H1 (cell line): ENCODE data around the gene TFPI2. TPM values are rescaled to one million over a fixed set of nuclear protein-coding genes. Genes with fewer than 3 reads are reported as not detected.
"Not testable (repeated sequence)": the region's sequence is repeated elsewhere in the genome, so short reads cannot be mapped to it uniquely, and the experiment has no call there.

ENCODE experiments used
- CTCF ChIA-PET: fragments of 300-600 bp; sonication (Branson Sonifier 250); formaldehyde crosslinking; loops from one replicate; lab custom pipeline; 2021; ENCODE audit not compliant: partially characterized antibody; lab: Charles Lee
- POLR2A ChIA-PET: fragments of 300-600 bp; sonication (Branson Sonifier 250); formaldehyde crosslinking; loops from one replicate; lab custom pipeline; 2021; ENCODE audit warnings: inconsistent platforms; ENCODE audit not compliant: partially characterized antibody; lab: Charles Lee
- DNase-seq, 2 experiments: peaks; one replicate each; pipeline versions ENCODE4 v3.0.0 to v3.0.0-alpha.2; 2010 to 2022; ENCODE audit warnings: low spot score in 2 of 2, low read depth in 1 of 2, mixed read lengths in 1 of 2
- FAIRE-seq: peaks from 2 replicates; lab custom pipeline; 2011; peaks lifted over from hg19 to GRCh38; lab: Jason Lieb, UNC
- H2AFZ ChIP-seq: 2 replicates; pipeline ENCODE4 v1.8.1; 2012; ENCODE audit warnings: low read length, inconsistent platforms
- H2AK5ac ChIP-seq: 2 replicates; pipeline ENCODE4 v1.6.1; 2013; ENCODE audit warnings: low read depth, low read length
- H2BK120ac ChIP-seq: replicated peaks from 2 replicates; pipeline ENCODE3; 2013; ENCODE audit warnings: low read depth, low read length, inconsistent platforms
- H2BK12ac ChIP-seq: 2 replicates; pipeline ENCODE4 v1.6.1; 2013; ENCODE audit warnings: low read depth, low read length
- H2BK15ac ChIP-seq: 2 replicates; pipeline ENCODE4 v1.6.1; 2013; ENCODE audit warnings: low read length
- H2BK20ac ChIP-seq: 2 replicates; pipeline ENCODE4 v1.6.1; 2013; ENCODE audit warnings: low read length
- H2BK5ac ChIP-seq: 2 replicates; pipeline ENCODE4 v1.6.1; 2013; ENCODE audit warnings: low read depth, low read length
- H3K14ac ChIP-seq: 2 replicates; pipeline ENCODE4 v1.6.1; 2013; ENCODE audit warnings: inconsistent platforms; ENCODE audit not compliant: insufficient read length
- H3K18ac ChIP-seq: 2 replicates; pipeline ENCODE4 v1.6.1; 2013; ENCODE audit warnings: low read length; ENCODE audit errors: extremely low read depth
- H3K23ac ChIP-seq: 2 replicates; pipeline ENCODE4 v1.6.1; 2013; ENCODE audit warnings: inconsistent platforms; ENCODE audit not compliant: insufficient read length
- H3K23me2 ChIP-seq: 2 replicates; pipeline ENCODE4 v1.6.1; 2013; ENCODE audit warnings: low read depth, low read length
- H3K27ac ChIP-seq: 2 replicates; pipeline ENCODE4 v1.6.1; 2011; ENCODE audit warnings: low read depth, low read length, inconsistent platforms
- H3K27me3 ChIP-seq, 4 experiments: replicated peaks in 1 of 4; 1 replicate in 1 of 4; 2 replicates in 3 of 4; pipeline versions ENCODE4 v1.6.1 to v1.8.1; 2011 to 2013; ENCODE audit warnings: low read length in 3 of 4, mild to moderate bottlenecking in 3 of 4, inconsistent platforms in 2 of 4, mixed read lengths in 2 of 4, moderate library complexity in 1 of 4; ENCODE audit not compliant: control insufficient read depth in 3 of 4, insufficient read depth in 3 of 4; ENCODE audit errors: extremely low read depth in 1 of 4
- H3K36me3 ChIP-seq, 4 experiments: 2 replicates each; pipeline versions ENCODE4 v1.6.1 to v1.8.1; 2011 to 2013; ENCODE audit warnings: mild to moderate bottlenecking in 4 of 4, low read length in 3 of 4, moderate library complexity in 2 of 4, control low read depth in 1 of 4, inconsistent platforms in 1 of 4; ENCODE audit not compliant: insufficient read depth in 4 of 4, control insufficient read depth in 2 of 4
- H3K4ac ChIP-seq: replicated peaks from 2 replicates; pipeline ENCODE3; 2013; ENCODE audit warnings: low read length, low read depth, mixed read lengths, inconsistent platforms; ENCODE audit not compliant: insufficient read length
- H3K4me1 ChIP-seq, 4 experiments: replicated peaks in 1 of 4; 1 replicate in 1 of 4; 2 replicates in 3 of 4; pipeline versions ENCODE4 v1.6.1 to v1.8.1; 2011 to 2013; ENCODE audit warnings: low read length in 3 of 4, inconsistent platforms in 2 of 4, mixed read lengths in 1 of 4; ENCODE audit not compliant: insufficient read depth in 4 of 4, control insufficient read depth in 3 of 4
- H3K4me2 ChIP-seq, 2 experiments: 2 replicates each; pipeline versions ENCODE4 v1.6.1 to v1.8.1; 2011 to 2013; ENCODE audit warnings: low read depth in 2 of 2, low read length in 2 of 2, control low read depth in 1 of 2, inconsistent platforms in 1 of 2, mild to moderate bottlenecking in 1 of 2; ENCODE audit not compliant: insufficient read depth in 1 of 2
- H3K4me3 ChIP-seq, 4 experiments: fragments of 200-600, 300-600 bp in 1 of 4; sonication (generic), shearing (Covaris generic), sonication (Bioruptor Twin) in 1 of 4; 2 replicates each; pipeline versions ENCODE4 v1.5.1 to v1.8.1; 2011 to 2016; ENCODE audit warnings: low read length in 4 of 4, low read depth in 3 of 4, control low read depth in 2 of 4, inconsistent platforms in 2 of 4, mild to moderate bottlenecking in 2 of 4, mixed read lengths in 1 of 4, moderate library complexity in 1 of 4; ENCODE audit not compliant: insufficient read depth in 2 of 4; ENCODE audit errors: extremely low read depth in 1 of 4
- H3K56ac ChIP-seq: replicated peaks from 2 replicates; pipeline ENCODE3; 2013; ENCODE audit warnings: low read depth, mild to moderate bottlenecking, mixed read lengths, low read length, inconsistent platforms; ENCODE audit not compliant: insufficient read length
- H3K79me1 ChIP-seq: 2 replicates; pipeline ENCODE4 v1.6.1; 2013; ENCODE audit warnings: low read depth, low read length, control low read depth
- H3K79me2 ChIP-seq, 2 experiments: 2 replicates each; pipeline versions ENCODE4 v1.6.1 to v1.8.1; 2012 to 2013; ENCODE audit warnings: low read length in 2 of 2, mild to moderate bottlenecking in 2 of 2, inconsistent platforms in 1 of 2; ENCODE audit not compliant: insufficient read depth in 2 of 2, control insufficient read depth in 1 of 2
- H3K9ac ChIP-seq, 4 experiments: replicated peaks in 1 of 4; 1 replicate in 1 of 4; 2 replicates in 3 of 4; pipeline versions ENCODE4 v1.6.1 to v1.8.1; 2011 to 2013; ENCODE audit warnings: low read depth in 3 of 4, low read length in 3 of 4, control low read depth in 2 of 4, mild to moderate bottlenecking in 2 of 4, moderate library complexity in 2 of 4, inconsistent platforms in 1 of 4; ENCODE audit errors: extremely low read depth in 1 of 4
- H3K9me3 ChIP-seq, 2 experiments: 2 replicates each; pipeline versions ENCODE4 v1.6.1 to v1.8.1; 2012 to 2013; ENCODE audit warnings: mild to moderate bottlenecking in 2 of 2, moderate library complexity in 2 of 2, control low read depth in 1 of 2, inconsistent platforms in 1 of 2, low read depth in 1 of 2, low read length in 1 of 2, mixed read lengths in 1 of 2; ENCODE audit not compliant: insufficient read depth in 2 of 2
- H4K20me1 ChIP-seq, 2 experiments: replicated peaks in 1 of 2; 2 replicates each; pipeline versions ENCODE3 to v1.8.1; 2011 to 2013; ENCODE audit warnings: inconsistent platforms in 2 of 2, low read length in 2 of 2, mild to moderate bottlenecking in 1 of 2; ENCODE audit not compliant: insufficient read depth in 2 of 2, control insufficient read depth in 1 of 2
- H4K5ac ChIP-seq: 2 replicates; pipeline ENCODE4 v1.6.1; 2013; ENCODE audit warnings: low read length, low read depth, mixed read lengths, inconsistent platforms; ENCODE audit not compliant: insufficient read length
- H4K8ac ChIP-seq: 2 replicates; pipeline ENCODE4 v1.8.0; 2013; ENCODE audit warnings: mild to moderate bottlenecking, moderate library complexity, low read length, inconsistent platforms; ENCODE audit not compliant: insufficient read depth; ENCODE audit errors: extremely low read depth
- H4K91ac ChIP-seq: replicated peaks from 2 replicates; pipeline ENCODE3; 2013; ENCODE audit warnings: low read length, mixed read lengths, inconsistent platforms; ENCODE audit not compliant: insufficient read length
- WGBS, 2 experiments: shearing (Covaris generic) in 1 of 2; methylation state at CpG; one replicate each; pipeline versions ENCODE4 v1.1.6 to v1.1.7; 2013 to 2015; ENCODE audit warnings: low lambda C conversion rate in 2 of 2, mixed read lengths in 2 of 2, inconsistent platforms in 1 of 2, low coverage in 1 of 2, missing lambda C conversion rate in 1 of 2; ENCODE audit not compliant: insufficient replicate concordance in 2 of 2, insufficient coverage in 1 of 2, insufficient read length in 1 of 2; ENCODE audit errors: extremely low coverage in 1 of 2, missing lambda C conversion rate in 1 of 2; 5-methylcytosine and 5-hydroxymethylcytosine counted together
- polyA plus RNA-seq, 7 experiments: library from polyadenylated mRNA; depleted of rRNA in 3 of 7; stranded (reverse) in 5 of 7; unstranded in 2 of 7; fragments of >200 nt in 5 of 7; fragments of 200-250 nt in 2 of 7; gene quantifications; 1 replicate in 5 of 7; 2 replicates in 1 of 7; 4 replicates in 1 of 7; pipeline versions ENCODE4 v1.2.1 to v1.2.3, GENCODE V29; 2011 to 2013; ENCODE audit warnings: missing spikeins in 2 of 7, mixed read lengths in 2 of 7
- total RNA-seq: library from RNA; stranded (reverse); fragmentation: NEBNext Ultra II Directional; extraction: Animal tissue kit (Norgen Biotek cat#: 25700); gene quantifications from 2 replicates; pipeline ENCODE4 v1.2.1, GENCODE V29; 2021

Gene TFPI2
- total and polyA plus RNA-seq, 2 of the 8 experiments (the other 6 are each of a cell fraction or from before 2014, with no cell fraction given), result 6.8 to 8.9 TPM

- H3K36me3 ChIP-seq, H3K4ac ChIP-seq, H3K14ac ChIP-seq, H2AFZ ChIP-seq, H3K18ac ChIP-seq, H2BK12ac ChIP-seq, H2BK120ac ChIP-seq, H3K79me2 ChIP-seq, H2BK20ac ChIP-seq, H3K4me2 ChIP-seq, CTCF ChIA-PET, H3K9me3 ChIP-seq, H3K4me1 ChIP-seq, H3K9ac ChIP-seq, H2BK15ac ChIP-seq, H4K91ac ChIP-seq, H3K27ac ChIP-seq, H3K56ac ChIP-seq, H3K23ac ChIP-seq, H3K4me3 ChIP-seq, POLR2A ChIA-PET, H3K27me3 ChIP-seq, H3K23me2 ChIP-seq, H4K20me1 ChIP-seq, DNase-seq, H2AK5ac ChIP-seq, H2BK5ac ChIP-seq, H4K8ac ChIP-seq, H3K79me1 ChIP-seq, H4K5ac ChIP-seq: not testable (repeated sequence)
- peak; percentile 32 for FAIRE-seq
- WGBS, 2 experiments, result 80 to 100% methylated on average over 1 to 4 of the region's 4 CpGs
Observed at GRCh38 chr7:93916315-93916714, 25.8 kb upstream of the TFPI2 start.

- H3K4me1 ChIP-seq, H4K20me1 ChIP-seq, H2BK15ac ChIP-seq, H3K23ac ChIP-seq, H3K23me2 ChIP-seq, H4K5ac ChIP-seq, H2BK5ac ChIP-seq, H2BK12ac ChIP-seq, H3K4me3 ChIP-seq, H4K91ac ChIP-seq, DNase-seq, H3K56ac ChIP-seq, H2AFZ ChIP-seq, H3K9me3 ChIP-seq, H3K79me1 ChIP-seq, H3K27me3 ChIP-seq, H3K4ac ChIP-seq, H3K9ac ChIP-seq, H2BK20ac ChIP-seq, H3K4me2 ChIP-seq, FAIRE-seq, H3K36me3 ChIP-seq, H2AK5ac ChIP-seq, H4K8ac ChIP-seq, H3K14ac ChIP-seq, H3K18ac ChIP-seq, H2BK120ac ChIP-seq, H3K27ac ChIP-seq, POLR2A ChIA-PET, H3K79me2 ChIP-seq, CTCF ChIA-PET: not testable (repeated sequence)
Observed at GRCh38 chr7:93915888-93916287, 25.3 kb upstream of the TFPI2 start.
